Tibial nerve (tissue), 4 donors: ENCODE results near the gene AUTS2. TPM values are rescaled to one million over a fixed set of nuclear protein-coding genes. Genes with fewer than 3 reads are reported as not detected.

Experiments used
- DNase-seq, 2 donors: peaks; one replicate each; pipeline ENCODE4 v3.0.0-alpha.2; 2019; ENCODE audit warnings: low spot score in 2 of 2
- H3K27ac ChIP-seq, 4 donors: fragments of 200-600 bp; sonication (generic) in 3 of 4; one replicate each; pipeline ENCODE4 v1.5.1; 2017 to 2019; ENCODE audit warnings: mild to moderate bottlenecking in 1 of 4
- H3K27me3 ChIP-seq, 2 donors: fragments of 200-600 bp; sonication (generic) in 1 of 2; one replicate each; pipeline versions ENCODE4 v1.5.1 to v1.6.0; 2017 to 2019
- H3K36me3 ChIP-seq, 3 donors: fragments of 200-600 bp; sonication (generic); one replicate each; pipeline ENCODE4 v1.5.1; 2018 to 2019
- H3K4me1 ChIP-seq, 4 donors: fragments of 200-600 bp; sonication (generic) in 3 of 4; one replicate each; pipeline ENCODE4 v1.5.1; 2017 to 2019
- H3K4me3 ChIP-seq, 4 donors: fragments of 200-600 bp; sonication (generic) in 3 of 4; one replicate each; pipeline ENCODE4 v1.5.1; 2017 to 2019; ENCODE audit warnings: mild to moderate bottlenecking in 1 of 4, moderate library complexity in 1 of 4
- H3K9me3 ChIP-seq, 4 donors: fragments of 200-600 bp; sonication (generic) in 3 of 4; one replicate each; pipeline ENCODE4 v1.5.1; 2017 to 2019
- EP300 ChIP-seq, 2 donors: sonication (generic); formaldehyde crosslinking; IDR thresholded peaks; one replicate each; pipeline ENCODE4 v1.6.1; 2017; ENCODE audit warnings: antibody characterized with exemption in 2 of 2, mild to moderate bottlenecking in 1 of 2
- POLR2A ChIP-seq, 2 donors: fragments of 450-650 bp; IDR thresholded peaks; one replicate each; pipeline ENCODE4 v1.6.1; 2017; ENCODE audit warnings: antibody characterized with exemption in 2 of 2, mild to moderate bottlenecking in 2 of 2, moderate library complexity in 2 of 2
- WGBS, 2 donors: methylation state at CpG; one replicate each; pipeline ENCODE4 v1.1.5; 2018; 5-methylcytosine and 5-hydroxymethylcytosine counted together
- total RNA-seq, 4 donors: library from RNA; depleted of rRNA; stranded (reverse); fragments of >200 nt; gene quantifications; one replicate each; pipeline ENCODE4 v1.1.0, GENCODE V29; 2016
- TF ChIP-seq, protein P1 (sequence below), 5 experiments: fragments of 200-600 bp in 3 of 5; fragments of 450-650 bp in 2 of 5; sonication (generic) in 3 of 5; IDR thresholded peaks; one replicate each; pipeline ENCODE4 v1.5.1; 2016 to 2019; ENCODE audit warnings: antibody characterized with exemption in 5 of 5, mild to moderate bottlenecking in 3 of 5, moderate library complexity in 2 of 5

Gene AUTS2
- total RNA-seq, 4 donors from 2014 or later: 56.6 to 87.9 (median 71.6) TPM

DNA sequence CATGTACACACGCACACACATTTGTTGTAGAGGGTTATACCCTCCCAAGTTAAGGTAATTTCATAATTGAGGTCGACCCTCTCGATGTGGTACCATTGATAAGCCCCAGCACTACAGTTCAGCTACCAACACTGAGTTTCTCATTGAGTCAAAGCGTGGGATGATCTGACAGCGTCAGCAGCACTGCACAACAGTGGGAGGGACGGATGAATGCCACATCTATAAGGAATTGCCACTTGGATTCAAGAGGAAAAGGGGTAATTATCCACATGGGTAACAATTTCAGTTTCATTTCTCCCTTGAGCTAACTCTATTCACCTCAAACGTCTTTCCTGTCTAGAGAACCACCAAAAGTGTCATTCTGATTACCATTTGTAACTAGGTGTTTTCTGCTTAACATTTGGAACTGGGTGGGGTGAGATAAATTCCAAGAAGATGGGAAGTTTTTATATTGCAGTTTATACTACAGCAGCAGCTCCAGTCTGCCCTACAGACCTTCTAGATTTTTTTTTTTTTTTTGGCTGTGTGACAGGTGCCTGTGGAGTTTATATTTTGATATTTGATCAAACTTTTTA lies 342.9 kb downstream of the AUTS2 start:
- Histone ChIP-seq H3K27ac (no peak overlapping the region), H3K4me1 (peaks cover 0 to 5% (median 3%) of the 10 kb centered on the region in 4 donors), H3K9me3 (no peaks in the 10 kb centered on the region), H3K4me3 (no peak overlapping the region), H3K27me3 (no peaks in the 10 kb centered on the region), H3K36me3 (no peaks in the 10 kb centered on the region)
- 57 to 63% methylated on average over 7 of the region's 7 CpGs for WGBS, 2 donors
- DNase-seq: no peak
- TF ChIP-seq POLR2A (IDR thresholded peaks at IDR 0.05) (no peak), EP300 (IDR thresholded peaks at IDR 0.05) (no peak)
- TF ChIP-seq, protein P1, sequence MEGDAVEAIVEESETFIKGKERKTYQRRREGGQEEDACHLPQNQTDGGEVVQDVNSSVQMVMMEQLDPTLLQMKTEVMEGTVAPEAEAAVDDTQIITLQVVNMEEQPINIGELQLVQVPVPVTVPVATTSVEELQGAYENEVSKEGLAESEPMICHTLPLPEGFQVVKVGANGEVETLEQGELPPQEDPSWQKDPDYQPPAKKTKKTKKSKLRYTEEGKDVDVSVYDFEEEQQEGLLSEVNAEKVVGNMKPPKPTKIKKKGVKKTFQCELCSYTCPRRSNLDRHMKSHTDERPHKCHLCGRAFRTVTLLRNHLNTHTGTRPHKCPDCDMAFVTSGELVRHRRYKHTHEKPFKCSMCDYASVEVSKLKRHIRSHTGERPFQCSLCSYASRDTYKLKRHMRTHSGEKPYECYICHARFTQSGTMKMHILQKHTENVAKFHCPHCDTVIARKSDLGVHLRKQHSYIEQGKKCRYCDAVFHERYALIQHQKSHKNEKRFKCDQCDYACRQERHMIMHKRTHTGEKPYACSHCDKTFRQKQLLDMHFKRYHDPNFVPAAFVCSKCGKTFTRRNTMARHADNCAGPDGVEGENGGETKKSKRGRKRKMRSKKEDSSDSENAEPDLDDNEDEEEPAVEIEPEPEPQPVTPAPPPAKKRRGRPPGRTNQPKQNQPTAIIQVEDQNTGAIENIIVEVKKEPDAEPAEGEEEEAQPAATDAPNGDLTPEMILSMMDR (IDR thresholded peaks at IDR 0.05): no peak

DNA sequence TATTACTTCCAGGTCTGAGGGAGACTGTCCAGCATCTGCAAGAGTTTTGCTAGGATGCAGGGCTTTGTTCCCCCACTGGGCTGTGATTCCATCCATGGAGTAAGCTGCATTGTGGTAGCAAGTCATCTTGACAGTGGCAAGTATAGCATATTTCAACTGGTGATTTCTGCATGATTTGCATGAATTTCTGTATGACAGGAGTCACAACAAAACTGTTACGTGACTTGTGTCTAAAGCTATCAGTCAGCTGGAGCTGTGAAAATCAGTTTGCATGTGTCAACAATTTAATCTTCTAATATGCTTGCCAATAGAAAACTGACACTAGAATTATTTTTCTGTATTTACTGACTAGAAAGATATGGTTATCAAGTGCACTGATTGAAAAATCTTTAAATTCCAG lies 344.3 kb downstream of the AUTS2 start:
- no peak for DNase-seq
- peaks cover 0 to 5% (median 3%) of the 10 kb centered on the region in 4 donors for H3K4me1 ChIP-seq
- TF ChIP-seq EP300 (IDR thresholded peaks at IDR 0.05): no peak
- TF ChIP-seq POLR2A (IDR thresholded peaks at IDR 0.05): no peak
- TF ChIP-seq, protein P1 (IDR thresholded peaks at IDR 0.05): no peak
- 96 to 100% methylated on average over 1 of the region's 1 CpG for WGBS, 2 donors
- no peaks in the 10 kb centered on the region for H3K27me3 ChIP-seq
- no peaks in the 10 kb centered on the region for H3K36me3 ChIP-seq
- no peaks in the 10 kb centered on the region for H3K9me3 ChIP-seq
- no peak overlapping the region for H3K4me3 ChIP-seq
- H3K27ac ChIP-seq: no peak overlapping the region

DNA sequence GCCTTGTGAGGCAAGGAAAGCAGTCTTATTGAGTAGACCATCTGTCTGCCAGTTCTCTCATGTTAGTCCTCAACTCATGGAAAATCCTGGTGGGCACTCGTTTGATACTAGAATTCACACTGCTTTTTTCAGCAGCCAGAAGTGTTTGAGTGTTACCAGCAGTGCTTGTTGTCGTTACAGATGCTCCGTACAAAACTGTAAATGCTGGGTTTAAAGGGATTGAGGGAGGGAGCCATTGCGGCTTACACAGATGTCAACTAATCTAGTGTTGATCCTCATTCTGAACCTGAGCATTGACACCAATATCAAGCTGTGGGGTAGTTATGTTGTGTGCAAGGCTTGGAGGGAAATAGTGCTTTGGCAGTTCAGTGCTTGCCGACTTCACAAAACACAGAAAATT lies 348.6 kb downstream of the AUTS2 start:
- Histone ChIP-seq H3K4me1 (peaks cover 0 to under 1% (median 0%) of the 10 kb centered on the region in 4 donors), H3K36me3 (no peaks in the 10 kb centered on the region), H3K27me3 (no peaks in the 10 kb centered on the region), H3K27ac (no peak overlapping the region), H3K9me3 (no peaks in the 10 kb centered on the region), H3K4me3 (no peak overlapping the region)
- DNase-seq: no peak
- 90 to 95% methylated on average over 5 of the region's 5 CpGs for WGBS, 2 donors
- TF ChIP-seq POLR2A (IDR thresholded peaks at IDR 0.05) (no peak), EP300 (IDR thresholded peaks at IDR 0.05) (no peak)
- TF ChIP-seq, protein P1 (IDR thresholded peaks at IDR 0.05): no peak

DNA sequence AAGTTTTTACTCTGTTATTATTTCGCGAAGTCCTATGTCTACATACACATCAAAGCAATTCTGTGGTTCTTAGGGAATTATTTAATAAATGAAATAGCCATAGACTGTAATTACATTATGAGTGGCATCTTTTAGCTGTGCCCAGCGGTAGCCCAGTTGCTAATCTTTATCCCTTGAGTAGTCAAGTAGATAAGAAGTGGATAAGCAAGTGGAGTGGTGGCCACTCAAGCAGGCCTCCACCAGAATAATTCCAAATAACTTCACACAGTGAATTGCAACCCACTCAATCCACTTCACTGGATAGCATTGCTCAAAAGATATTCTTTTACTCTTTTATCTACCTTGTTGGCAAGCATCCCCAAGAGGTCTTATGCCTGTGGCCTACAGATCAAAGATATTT lies 349.7 kb downstream of the AUTS2 start:
- H3K27ac ChIP-seq: no peak overlapping the region
- TF ChIP-seq, protein P1 (IDR thresholded peaks at IDR 0.05): no peak
- TF ChIP-seq EP300 (IDR thresholded peaks at IDR 0.05) (no peak), POLR2A (IDR thresholded peaks at IDR 0.05) (no peak)
- H3K9me3 ChIP-seq: no peaks in the 10 kb centered on the region
- 97 to 98% methylated on average over 3 of the region's 3 CpGs for WGBS, 2 donors
- no peak for DNase-seq
- H3K27me3 ChIP-seq: no peaks in the 10 kb centered on the region
- no peak overlapping the region for H3K4me3 ChIP-seq
- H3K36me3 ChIP-seq: no peaks in the 10 kb centered on the region
- peaks cover 0 to 4% (median 0%) of the 10 kb centered on the region in 4 donors for H3K4me1 ChIP-seq

DNA sequence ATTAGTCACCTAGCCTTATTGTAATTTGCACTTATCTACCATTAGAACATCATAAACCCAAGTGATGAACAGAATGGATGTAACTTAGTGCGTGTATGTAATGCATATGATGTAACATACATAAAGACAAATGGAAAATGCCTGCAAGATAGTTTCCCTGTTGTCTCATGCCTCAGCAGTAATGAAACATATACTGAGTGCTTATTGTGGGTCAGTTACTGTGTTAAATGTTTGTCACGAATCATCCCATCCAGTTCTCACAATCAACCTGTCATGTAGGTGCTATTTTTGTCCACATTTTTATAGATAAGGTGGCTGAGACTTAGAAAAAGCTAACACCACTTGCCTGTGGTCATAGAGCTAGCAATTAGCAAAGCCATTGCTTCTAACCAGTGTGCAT lies 350.8 kb downstream of the AUTS2 start:
- H3K36me3 ChIP-seq: no peaks in the 10 kb centered on the region
- H3K4me1 ChIP-seq: peaks cover 0 to 13% (median 0%) of the 10 kb centered on the region in 4 donors
- no peaks in the 10 kb centered on the region for H3K9me3 ChIP-seq
- no peak overlapping the region for H3K27ac ChIP-seq
- no peak for DNase-seq
- TF ChIP-seq POLR2A (IDR thresholded peaks at IDR 0.05): no peak
- 82 to 87% methylated on average over 2 of the region's 2 CpGs for WGBS, 2 donors
- H3K27me3 ChIP-seq: no peaks in the 10 kb centered on the region
- no peak overlapping the region for H3K4me3 ChIP-seq
